Activated CD8-positive, alpha-beta memory T cell treated with anti-CD3 and anti-CD28 coated beads, Interleukin-2, amount 10 ng/mL, durations not matched to agents 7 days and 5 days (primary cell): ENCODE results near the gene NDUFA13. TPM values are rescaled to one million over a fixed set of nuclear protein-coding genes. Genes with fewer than 3 reads are reported as not detected.

Experiments
- ATAC-seq: fragments of 150-1000 bp; cut with Tn5 transposase; one replicate; pipeline ENCODE4 v1.10.0; 2021; ENCODE audit warnings: moderate library complexity
- CTCF ChIA-PET: fragments of 350-600 bp; sonication (Branson Sonifier 250); formaldehyde crosslinking; loops from one replicate; lab custom pipeline; 2021; ENCODE audit warnings: antibody characterized with exemption; lab: Charles Lee
- DNase-seq: peaks from one replicate; pipeline ENCODE4 v3.0.0-alpha.2; 2020
- H3K27ac Mint-ChIP-seq: one replicate; pipeline ENCODE4 v1.8.0; 2021; ENCODE audit warnings: mild to moderate bottlenecking, mixed read lengths
- H3K27me3 Mint-ChIP-seq: one replicate; pipeline ENCODE4 v1.8.0; 2021; ENCODE audit warnings: mixed read lengths
- H3K36me3 Mint-ChIP-seq: one replicate; pipeline ENCODE4 v1.8.0; 2021; ENCODE audit warnings: mild to moderate bottlenecking, mixed read lengths
- H3K4me1 Mint-ChIP-seq: one replicate; pipeline ENCODE4 v1.8.0; 2021; ENCODE audit warnings: mixed read lengths
- H3K4me3 Mint-ChIP-seq: one replicate; pipeline ENCODE4 v1.8.0; 2021; ENCODE audit warnings: mild to moderate bottlenecking, moderate library complexity, mixed read lengths
- H3K9me3 Mint-ChIP-seq: one replicate; pipeline ENCODE4 v1.8.0; 2022; ENCODE audit warnings: low read depth, mixed read lengths
- total RNA-seq, 2 experiments: library from RNA; stranded (reverse); gene quantifications; one replicate each; pipeline ENCODE4 v1.2.3, GENCODE V29; 2021

The NDUFA13 gene
- total RNA-seq, 2 experiments from 2014 or later, result 372 to 417 TPM

DNA sequence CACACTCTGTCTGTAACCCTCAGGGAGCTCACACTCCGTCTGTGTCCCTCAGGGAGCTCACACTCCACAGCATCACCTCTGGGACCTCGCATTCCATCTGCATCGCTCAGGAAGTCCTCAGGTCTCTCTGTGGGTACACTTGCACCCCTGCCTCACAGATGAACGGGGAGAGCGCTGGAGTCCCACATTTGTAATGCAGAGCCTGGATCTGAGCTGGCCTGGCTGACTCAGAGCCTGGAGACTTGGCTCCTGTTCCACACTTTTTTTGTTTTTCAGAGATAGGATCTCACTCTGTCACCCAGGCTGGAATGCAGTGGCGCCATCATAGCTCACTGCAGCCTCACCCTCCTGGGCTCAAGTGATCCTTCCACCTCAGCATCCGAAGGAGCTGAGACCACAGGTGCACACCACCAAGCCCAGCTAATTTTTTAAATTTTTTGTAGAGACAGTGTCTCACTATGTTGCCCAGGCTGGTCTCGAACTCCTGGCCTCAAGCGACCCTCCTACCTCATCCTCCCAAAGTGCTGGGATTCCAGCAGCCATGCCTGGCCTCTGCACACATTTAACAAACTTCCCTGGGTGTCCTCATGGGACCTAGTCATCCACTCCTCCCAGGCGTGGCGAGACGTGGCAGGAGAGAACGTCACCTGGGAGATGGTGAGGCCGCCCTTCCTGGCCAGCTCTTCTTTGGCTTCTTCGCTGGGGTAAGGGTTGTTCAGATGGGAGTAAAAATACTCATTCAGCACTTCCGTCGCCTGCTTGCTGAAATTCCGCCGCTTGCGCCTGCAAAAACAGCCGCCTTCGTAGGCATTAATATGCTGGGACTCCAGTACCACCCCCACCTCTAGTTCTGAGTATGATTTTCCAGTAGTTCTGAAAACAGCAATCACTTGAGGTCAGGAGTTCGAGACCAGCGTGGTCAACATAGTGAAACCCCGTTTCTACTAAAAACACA lies 53.1 kb downstream of the NDUFA13 start:
- DNase-seq, result no peak
- Mint-ChIP-seq H3K9me3 (no peaks in the 10 kb centered on the region), H3K27ac (no peak overlapping the region), H3K27me3 (no peaks in the 10 kb centered on the region), H3K4me1 (peaks cover 6% of the 10 kb centered on the region), H3K36me3 (peaks cover 55% of the 10 kb centered on the region), H3K4me3 (no peak overlapping the region)
- no peak for ATAC-seq
- CTCF ChIA-PET, result interaction anchor here (0.6 to 5.5 kb wide), 5 partner anchors 14 to 93 kb away, joined by 4 to 37 read pairs (median 7); no protein-coding TSS in a partner anchor

DNA sequence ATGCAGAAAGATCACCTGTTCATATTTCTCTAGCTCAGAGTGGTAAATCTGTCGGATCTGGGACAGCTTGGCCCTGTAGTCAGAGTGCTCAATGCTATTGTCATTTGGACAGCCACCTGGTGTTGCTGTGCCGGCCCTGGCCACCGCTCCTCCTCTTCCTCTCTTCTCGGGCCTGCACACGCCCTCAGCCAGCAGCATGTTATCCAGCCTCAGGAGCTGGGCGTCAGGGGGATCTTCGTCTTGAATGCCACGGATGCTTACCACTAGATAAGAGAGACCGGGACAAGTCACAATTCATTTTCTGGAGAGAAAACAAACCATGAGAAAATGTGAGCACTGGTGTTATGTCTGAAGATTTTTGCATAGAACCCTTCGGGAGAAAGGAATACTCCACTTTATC lies 54.5 kb downstream of the NDUFA13 start:
- Mint-ChIP-seq H3K4me3 (no peak overlapping the region), H3K9me3 (no peaks in the 10 kb centered on the region), H3K27me3 (no peaks in the 10 kb centered on the region), H3K36me3 (peaks cover 45% of the 10 kb centered on the region), H3K27ac (no peak overlapping the region), H3K4me1 (peaks cover 6% of the 10 kb centered on the region)
- ATAC-seq, result no peak
- CTCF ChIA-PET, result interaction anchor here (1.0 kb wide), 1 partner anchor 73 kb away, joined by 3 read pairs; the partner anchor contains the start of gene GMIP
- DNase-seq, result no peak

DNA sequence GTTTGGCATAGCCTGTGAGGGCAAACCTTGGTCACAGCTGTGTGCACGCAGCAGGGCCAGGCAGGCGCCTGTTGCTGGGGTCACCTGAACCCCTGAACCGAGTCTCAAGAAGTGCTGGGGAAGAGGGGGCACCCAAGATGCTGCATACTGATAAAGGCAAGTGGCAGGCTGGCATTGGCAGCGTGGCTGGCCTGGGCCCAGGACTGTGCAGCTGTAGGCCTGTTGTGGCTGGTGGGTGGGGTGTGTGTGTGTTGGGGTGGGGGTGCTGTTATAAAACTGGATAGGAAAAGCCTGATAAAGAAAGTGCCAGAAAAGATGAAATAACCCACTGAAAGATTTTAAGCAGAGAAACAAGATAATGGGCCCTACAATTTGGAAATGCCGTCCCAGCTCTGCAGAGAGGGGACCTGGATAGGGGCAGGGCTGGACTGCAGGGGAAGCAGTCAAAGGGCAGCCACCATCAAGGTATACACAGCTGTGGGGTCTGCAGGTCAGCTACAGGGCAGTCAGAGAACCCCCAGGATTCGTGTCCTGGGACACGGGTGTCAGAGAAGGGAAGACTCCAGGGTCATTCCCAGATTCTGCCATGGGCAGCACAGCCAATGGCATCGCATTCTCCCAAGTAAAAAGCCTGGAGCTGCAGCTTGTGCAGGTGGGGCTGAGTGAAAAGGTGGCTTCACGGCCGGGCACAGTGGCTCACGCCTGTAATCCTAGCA lies 55.2 kb downstream of the NDUFA13 start:
- ATAC-seq (no peak), DNase-seq (no peak)
- peaks cover 6% of the 10 kb centered on the region for H3K4me1 Mint-ChIP-seq
- no peaks in the 10 kb centered on the region for H3K9me3 Mint-ChIP-seq
- H3K27me3 Mint-ChIP-seq, result no peaks in the 10 kb centered on the region
- H3K4me3 Mint-ChIP-seq, result no peak overlapping the region
- H3K36me3 Mint-ChIP-seq, result peaks cover 46% of the 10 kb centered on the region
- CTCF ChIA-PET, result interaction anchor here (0.8 to 1.0 kb wide), 2 partner anchors 20 to 72 kb away, joined by 3 read pairs; partner anchors contain the start of gene GMIP
- no peak overlapping the region for H3K27ac Mint-ChIP-seq

DNA sequence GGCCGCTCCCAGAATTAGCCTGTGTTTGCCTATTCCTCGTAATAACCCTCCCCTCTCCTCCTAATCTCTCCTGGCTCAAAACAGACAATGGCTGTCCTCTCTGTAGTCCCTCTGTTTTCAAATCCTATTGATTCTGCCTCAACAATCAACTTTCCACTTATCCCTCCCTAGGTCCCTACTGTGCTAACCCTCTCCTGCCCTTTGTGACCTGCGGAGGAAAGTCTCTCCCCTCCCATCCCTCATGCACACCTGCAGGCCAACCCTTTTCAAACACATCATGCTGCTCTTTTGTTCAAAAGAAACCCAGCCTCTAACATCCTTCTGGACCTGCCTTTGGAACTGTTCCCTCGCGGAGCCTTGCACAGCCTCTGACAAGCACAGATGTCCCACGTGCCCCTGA lies 59.4 kb downstream of the NDUFA13 start:
- Mint-ChIP-seq H3K4me1 (peaks cover 4% of the 10 kb centered on the region), H3K4me3 (no peak overlapping the region), H3K27ac (no peak overlapping the region), H3K27me3 (no peaks in the 10 kb centered on the region), H3K9me3 (no peaks in the 10 kb centered on the region), H3K36me3 (peaks cover 15% of the 10 kb centered on the region)
- CTCF ChIA-PET, result no interaction called here
- DNase-seq (no peak), ATAC-seq (no peak)

Other genes starting within 250 kb of the NDUFA13 start
- not detected for gene TM6SF2, start 242.9 kb upstream of the NDUFA13 start, total RNA-seq
- 10 to 100 TPM; 65.2 to 71.1 TPM for gene SUGP1, start 195.7 kb upstream of the NDUFA13 start, total RNA-seq
- 10 to 100 TPM; 80.6 to 82.4 TPM for gene MAU2, start 195.4 kb upstream of the NDUFA13 start, total RNA-seq
- gene GATAD2A, start 110.5 kb upstream of the NDUFA13 start, total RNA-seq, result 100 to 1,000 TPM; 159 to 161 TPM
- gene TSSK6, start 677 bp upstream of the NDUFA13 start, total RNA-seq, result 1 to 10 TPM; 4.2 to 6.3 TPM
- 1 to 10 TPM; 7.4 to 9.9 TPM for gene YJEFN3, start 12.7 kb downstream of the NDUFA13 start, total RNA-seq
- under 1 TPM; 0.12 to 0.15 TPM for gene CILP2, start 22.0 kb downstream of the NDUFA13 start, total RNA-seq
- 10 to 100 TPM; 39.9 to 62.3 TPM for gene PBX4, start 102.5 kb downstream of the NDUFA13 start, total RNA-seq
- gene LPAR2, start 112.0 kb downstream of the NDUFA13 start, total RNA-seq, result 10 to 100 TPM; 39.4 to 46.1 TPM
- 100 to 1,000 TPM; 110 to 111 TPM for gene GMIP, start 127.4 kb downstream of the NDUFA13 start, total RNA-seq
- 100 to 1,000 TPM; 114 to 131 TPM for gene ATP13A1, start 147.5 kb downstream of the NDUFA13 start, total RNA-seq
- 10 to 100 TPM; 75.0 to 93.7 TPM for gene ZNF101, start 152.6 kb downstream of the NDUFA13 start, total RNA-seq
- gene ZNF14, start 216.9 kb downstream of the NDUFA13 start, total RNA-seq, result 1 to 10 TPM; 5.6 to 6.9 TPM